ENCODE measurements around the gene COMT. TPM values are rescaled to one million over a fixed set of nuclear protein-coding genes. Genes with fewer than 3 reads are reported as not detected.
A peak's percentile ranks its signal among the peaks of the same experiment; 100 is the strongest.

COMT gene
- total and polyA plus RNA-seq, 9 of the 15 experiments (the other 6 are each of a cell fraction or from before 2014, with no cell fraction given): 12.5 to 351 (median 155) TPM

GRCh38 chr22:19971276-19972124 lies 29.9 kb downstream of the COMT start (continued):
- TF ChIP-seq ZNF785 (CRISPR knock-in tag; IDR thresholded peaks at IDR 0.05) (0 out of 2 replicates have a peak, but pooled peaks have one; percentile 46), ZNF717 (CRISPR knock-in tag; IDR thresholded peaks at IDR 0.05) (0 out of 2 replicates have a peak, but pooled peaks have one; percentile 46), POLR2G (IDR thresholded peaks at IDR 0.05; ENCODE audit: low read depth, low read length) (peak; percentile 84), NR4A1 (CRISPR knock-in tag; IDR thresholded peaks at IDR 0.05) (0 out of 2 replicates have a peak, but pooled peaks have one; percentile 30), NR4A1 (tag; IDR thresholded peaks at IDR 0.05) (no peak), SNRNP70 (optimal IDR thresholded peaks at IDR 0.05; ENCODE audit: low read depth, low read length) (no peak), ZNF133 (CRISPR knock-in tag; IDR thresholded peaks at IDR 0.05) (no peak), RBFOX2 (IDR thresholded peaks at IDR 0.05; ENCODE audit: low read depth, low read length) (peak; percentile 59), MTF1 (CRISPR knock-in tag; IDR thresholded peaks at IDR 0.05; ENCODE audit: borderline replicate concordance) (0 out of 2 replicates have a peak, but pooled peaks have one; percentile 46), CBX3 (IDR thresholded peaks at IDR 0.05; ENCODE audit: borderline replicate concordance in 1 of 2, low read length in 2 of 2) (peak in 1 of 2 experiments; percentile 18; a peak in 1 of 3 replicates), ZNF561 (CRISPR knock-in tag; conservative IDR thresholded peaks at IDR 0.05) (peak; percentile 66; the same call in 1 of the 2 replicates), TEAD2 (tag; IDR thresholded peaks at IDR 0.05) (no peak), POLR2AphosphoS2 (IDR thresholded peaks at IDR 0.05; ENCODE audit: low read length) (peak; percentile 28; the same call in 1 of the 2 replicates), ZBTB8A (IDR thresholded peaks at IDR 0.05; ENCODE audit: partially characterized antibody) (no peak), BRF1 (IDR thresholded peaks at IDR 0.05; ENCODE audit: borderline replicate concordance, extremely low read depth, insufficient read length) (no peak), WHSC1 (IDR thresholded peaks at IDR 0.05; ENCODE audit: low read length) (peak; percentile 84), SUPT5H (IDR thresholded peaks at IDR 0.05) (peak; percentile 39; the same call in 1 of the 2 replicates), CHD1 (IDR thresholded peaks at IDR 0.05; ENCODE audit: low read length) (peak; percentile 47), ZNF197 (CRISPR knock-in tag; IDR thresholded peaks at IDR 0.05; ENCODE audit: low read depth) (no peak), ZNF41 (CRISPR knock-in tag; conservative IDR thresholded peaks at IDR 0.05) (0 out of 2 replicates have a peak, but pooled peaks have one; percentile 2)
